Smooth muscle cell (in vitro differentiated cells): ENCODE data around the gene ITIH3. TPM values are rescaled to one million over a fixed set of nuclear protein-coding genes. Genes with fewer than 3 reads are reported as not detected.

Experiments
- DNase-seq: peaks from one replicate; lab custom pipeline; 2025; ENCODE audit not compliant: unreplicated experiment; lab: John Stamatoyannopoulos, UW
- H2AFZ ChIP-seq: fragments of 200-600 bp; sonication (generic); 2 replicates; pipeline ENCODE4 v1.6.0; 2016; ENCODE audit warnings: antibody characterized with exemption, low read depth, mild to moderate bottlenecking
- H3F3A ChIP-seq: fragments of 200-600 bp; sonication (generic); 2 replicates; pipeline ENCODE4 v1.6.0; 2017; ENCODE audit warnings: antibody characterized with exemption, low read depth
- H3K27ac ChIP-seq: fragments of 200-600 bp; sonication (generic); 2 replicates; pipeline ENCODE4 v1.5.1; 2016; ENCODE audit warnings: low read depth, mild to moderate bottlenecking
- H3K27me3 ChIP-seq: fragments of 200-600 bp; sonication (generic); 2 replicates; pipeline ENCODE4 v1.6.1; 2016; ENCODE audit warnings: low read depth, mild to moderate bottlenecking
- H3K36me3 ChIP-seq: fragments of 200-600 bp; sonication (generic); 2 replicates; pipeline ENCODE4 v1.5.1; 2016; ENCODE audit warnings: low read depth
- H3K4me1 ChIP-seq: fragments of 200-600 bp; sonication (generic); 2 replicates; pipeline ENCODE4 v1.5.1; 2016; ENCODE audit warnings: low read depth
- H3K4me2 ChIP-seq: fragments of 200-600 bp; sonication (generic); 2 replicates; pipeline ENCODE4 v1.6.0; 2016; ENCODE audit warnings: mild to moderate bottlenecking
- H3K4me3 ChIP-seq: fragments of 200-600 bp; sonication (generic); 2 replicates; pipeline ENCODE4 v1.5.1; 2016; ENCODE audit warnings: mild to moderate bottlenecking
- H3K79me2 ChIP-seq: fragments of 200-600 bp; sonication (generic); 2 replicates; pipeline ENCODE4 v1.6.0; 2016; ENCODE audit warnings: low read depth, mild to moderate bottlenecking
- H3K9ac ChIP-seq: fragments of 200-600 bp; sonication (generic); 2 replicates; pipeline ENCODE4 v1.6.0; 2016; ENCODE audit warnings: low read depth
- H3K9me3 ChIP-seq: fragments of 200-600 bp; sonication (generic); replicated peaks from 2 replicates; pipeline ENCODE4 v1.5.1; 2016; ENCODE audit warnings: low read depth
- H4K20me1 ChIP-seq: fragments of 200-600 bp; sonication (generic); 2 replicates; pipeline ENCODE4 v1.6.0; 2016; ENCODE audit warnings: low read depth
- CTCF ChIP-seq: fragments of 200-600 bp; sonication (generic); IDR thresholded peaks from 2 replicates; pipeline ENCODE4 v1.5.1; 2017; ENCODE audit warnings: borderline replicate concordance, mild to moderate bottlenecking, antibody characterized with exemption; ENCODE audit not compliant: insufficient read depth, poor library complexity, severe bottlenecking
- WGBS: methylation state at CpG from one replicate; pipeline ENCODE4 v1.1.7; 2016; ENCODE audit warnings: low lambda C conversion rate; 5-methylcytosine and 5-hydroxymethylcytosine counted together
- polyA plus RNA-seq: library from polyadenylated mRNA; unstranded; fragments of >200 nt; fragmentation: Nextera tagmentation; extraction: Ambion mirVana; gene quantifications from 2 replicates; pipeline ENCODE4 v1.2.1, GENCODE V29; 2016
- total RNA-seq: library from RNA; depleted of rRNA; stranded (reverse); fragments of >200 nt; gene quantifications from 2 replicates; pipeline ENCODE4 v1.2.3, GENCODE V29; 2014

The ITIH3 gene
- total and polyA plus RNA-seq, 2 experiments from 2014 or later, result not detected

- WGBS, result 97% methylated on average over 1 of the region's 1 CpG
- H3K27me3 ChIP-seq, result no peaks in the 10 kb centered on the region
- peaks cover 12% of the 10 kb centered on the region for H3K36me3 ChIP-seq
- H3K27ac ChIP-seq, result no peak overlapping the region
- no peaks in the 10 kb centered on the region for H3K9me3 ChIP-seq
- H2AFZ ChIP-seq, result no peak overlapping the region
- no peak overlapping the region for H3K9ac ChIP-seq
- TF ChIP-seq CTCF, result no peak
- H3K4me2 ChIP-seq, result no peak overlapping the region
- no peak overlapping the region for H3K4me3 ChIP-seq
- DNase-seq, result no peak
- H3K79me2 ChIP-seq, result no peaks in the 10 kb centered on the region
- no peaks in the 10 kb centered on the region for H3F3A ChIP-seq
- no peaks in the 10 kb centered on the region for H4K20me1 ChIP-seq
- H3K4me1 ChIP-seq, result no peaks in the 10 kb centered on the region
These were observed 38.5 kb upstream of the ITIH3 start for GRCh38 chr3:52756141-52756540.

DNA sequence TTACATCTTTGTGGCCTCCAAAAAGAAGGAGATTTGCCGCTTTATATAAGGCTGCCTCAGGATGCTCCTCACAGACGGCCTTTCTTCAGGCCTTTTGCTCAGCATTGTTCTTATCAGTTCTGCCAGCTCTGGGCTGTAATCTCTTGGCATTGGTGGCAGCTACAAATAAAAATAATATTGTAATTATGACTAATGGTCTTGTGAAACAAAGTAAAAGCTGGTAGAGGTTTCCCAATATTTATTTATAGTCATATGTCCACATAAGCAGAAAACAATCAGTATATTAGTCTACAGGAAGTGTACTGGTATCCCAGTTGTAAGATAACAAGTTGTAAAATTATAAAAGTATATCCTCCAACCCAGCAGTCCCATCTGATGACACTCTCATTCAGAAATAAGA is 31.1 kb upstream of the ITIH3 start:
- no peaks in the 10 kb centered on the region for H3K9me3 ChIP-seq
- no peak overlapping the region for H3K4me3 ChIP-seq
- H4K20me1 ChIP-seq, result no peaks in the 10 kb centered on the region
- H3K79me2 ChIP-seq, result peaks cover 2% of the 10 kb centered on the region
- TF ChIP-seq CTCF, result no peak
- no peak overlapping the region for H2AFZ ChIP-seq
- H3K27me3 ChIP-seq, result no peaks in the 10 kb centered on the region
- no peak overlapping the region for H3K27ac ChIP-seq
- H3K9ac ChIP-seq, result no peak overlapping the region
- WGBS, result 88% methylated on average over 2 of the region's 2 CpGs
- no peak overlapping the region for H3K4me2 ChIP-seq
- no peaks in the 10 kb centered on the region for H3F3A ChIP-seq
- H3K36me3 ChIP-seq, result peaks cover 46% of the 10 kb centered on the region
- no peaks in the 10 kb centered on the region for H3K4me1 ChIP-seq
- DNase-seq, result no peak

- Histone ChIP-seq H3K9ac (peak overlapping the region; percentile 77), H3K4me3 (peak overlapping the region; percentile 97), H2AFZ (peak overlapping the region; percentile 95), H3K27ac (no peak overlapping the region), H3K4me2 (peak overlapping the region; percentile 98), H3K4me1 (peaks cover 10% of the 10 kb centered on the region), H3K79me2 (peaks cover 23% of the 10 kb centered on the region), H3F3A (no peaks in the 10 kb centered on the region), H3K27me3 (no peaks in the 10 kb centered on the region), H4K20me1 (no peaks in the 10 kb centered on the region), H3K9me3 (no peaks in the 10 kb centered on the region), H3K36me3 (peaks cover 12% of the 10 kb centered on the region)
- WGBS, result 23% methylated on average over 13 of the region's 13 CpGs
- no peak for DNase-seq
- no peak for TF ChIP-seq CTCF
These were observed 24.7 kb upstream of the ITIH3 start for GRCh38 chr3:52769786-52770455.
